Activated CD4-positive, alpha-beta T cell treated with anti-CD3 and anti-CD28 coated beads for 36 hours (primary cell): ENCODE data around the gene RNF123. TPM values are rescaled to one million over a fixed set of nuclear protein-coding genes. Genes with fewer than 3 reads are reported as not detected.

Experiments
- ATAC-seq: fragments of 200-7000 bp; cut with Tn5 transposase; one replicate; pipeline ENCODE4 v1.10.0; 2021; ENCODE audit warnings: mild to moderate bottlenecking, moderate library complexity
- CTCF ChIA-PET: fragments of 350-600 bp; sonication (Branson Sonifier 250); formaldehyde crosslinking; loops from one replicate; lab custom pipeline; 2021; ENCODE audit warnings: antibody characterized with exemption; lab: Charles Lee
- POLR2A ChIA-PET: fragments of 350-600 bp; sonication (Branson Sonifier 250); formaldehyde crosslinking; loops from one replicate; lab custom pipeline; 2021; ENCODE audit warnings: antibody characterized with exemption, inconsistent platforms; lab: Charles Lee
- DNase-seq: peaks from one replicate; pipeline ENCODE4 v3.0.0-alpha.2; 2020
- H3K27ac Mint-ChIP-seq: one replicate; pipeline ENCODE4 v1.8.0; 2021; ENCODE audit warnings: mixed read lengths
- H3K27me3 Mint-ChIP-seq: one replicate; pipeline ENCODE4 v1.8.0; 2021; ENCODE audit warnings: mixed read lengths
- H3K36me3 Mint-ChIP-seq: one replicate; pipeline ENCODE4 v1.8.0; 2021; ENCODE audit warnings: low read depth, mixed read lengths
- H3K4me1 Mint-ChIP-seq: one replicate; pipeline ENCODE4 v1.8.0; 2021; ENCODE audit warnings: mixed read lengths
- H3K4me3 Mint-ChIP-seq: one replicate; pipeline ENCODE4 v1.8.0; 2021; ENCODE audit warnings: mild to moderate bottlenecking, moderate library complexity, mixed read lengths
- H3K9me3 Mint-ChIP-seq: one replicate; pipeline ENCODE4 v1.8.0; 2021; ENCODE audit warnings: low read depth, mixed read lengths
- intact Hi-C, 2 experiments: fragments of 100-400 bp; cut with DNase I in 1 of 2; cut with micrococcal nuclease in 1 of 2; formaldehyde crosslinking; loops; one replicate each; pipeline versions ENCODE4 v1.14.2 to v1.15.1; 2022 to 2024; cut with DNase I, micrococcal nuclease
- total RNA-seq, 2 experiments: library from RNA; stranded (reverse); gene quantifications; one replicate each; pipeline ENCODE4 v1.2.3, GENCODE V29; 2021

RNF123 gene
- total RNA-seq, 2 experiments from 2014 or later = 25.2 to 32.7 TPM

DNA sequence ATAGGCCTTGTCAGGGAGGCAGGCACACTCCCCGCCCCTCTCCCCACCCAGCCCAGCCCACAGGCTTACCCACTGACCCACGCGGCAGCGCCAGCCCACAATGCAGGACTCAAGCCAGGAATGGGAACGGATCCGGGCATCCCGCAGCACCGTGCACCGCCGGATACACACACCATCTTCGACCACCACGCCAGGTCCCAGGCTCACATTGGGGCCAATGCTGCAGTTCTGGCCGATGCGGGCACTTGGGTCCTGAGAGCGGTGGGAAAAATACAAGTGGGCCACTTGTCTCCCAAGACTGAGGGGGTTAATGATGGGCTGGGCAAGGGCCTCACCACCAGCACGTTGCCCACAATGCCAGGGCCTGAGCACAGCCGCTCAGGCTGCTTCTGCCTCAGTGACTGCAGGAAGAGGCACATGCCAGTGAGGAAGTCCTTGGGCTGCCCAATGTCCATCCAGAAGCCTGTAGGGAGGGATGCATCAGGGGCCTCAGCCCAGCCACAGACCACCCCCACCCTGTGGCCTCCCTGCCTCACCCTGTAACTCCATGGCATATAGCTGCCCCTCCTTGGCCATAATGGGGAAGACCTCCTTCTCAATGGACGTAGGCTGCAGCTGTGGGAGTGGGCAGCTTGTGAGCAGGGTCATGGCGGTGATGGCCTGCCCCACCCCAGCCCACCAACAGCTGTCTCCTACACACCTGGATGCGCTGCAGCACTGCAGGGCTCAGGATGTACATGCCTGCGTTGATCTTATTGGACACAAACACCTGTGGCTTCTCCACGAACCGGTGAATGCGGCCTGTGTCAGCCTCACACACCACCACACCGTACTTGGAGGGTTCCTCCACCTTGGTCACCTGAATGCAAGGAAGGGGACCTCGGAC, 32.8 kb downstream of the RNF123 start:
- intact Hi-C loops = loop anchor here (5.0 to 10.0 kb wide), 5 partner anchors 180 to 1005 kb away; partner anchors contain the start of genes MST1R (in 2 of the 2), GNAI2 (in 1 of the 2), HYAL3 (in 1 of the 2) and IFRD2 (in 1 of the 2)
- H3K9me3 Mint-ChIP-seq = no peaks in the 10 kb centered on the region
- DNase-seq (no peak), ATAC-seq (no peak)
- H3K27me3 Mint-ChIP-seq = no peaks in the 10 kb centered on the region
- POLR2A ChIA-PET = no interaction called here
- peak overlapping the region; percentile 92 for H3K4me3 Mint-ChIP-seq
- CTCF ChIA-PET = interaction anchor here (1.5 kb wide), 1 partner anchor 80 kb away, joined by 4 read pairs; no protein-coding TSS in a partner anchor
- peak overlapping the region; percentile 86 for H3K27ac Mint-ChIP-seq
- H3K4me1 Mint-ChIP-seq = peaks cover 27% of the 10 kb centered on the region
- H3K36me3 Mint-ChIP-seq = peaks cover 16% of the 10 kb centered on the region

DNA sequence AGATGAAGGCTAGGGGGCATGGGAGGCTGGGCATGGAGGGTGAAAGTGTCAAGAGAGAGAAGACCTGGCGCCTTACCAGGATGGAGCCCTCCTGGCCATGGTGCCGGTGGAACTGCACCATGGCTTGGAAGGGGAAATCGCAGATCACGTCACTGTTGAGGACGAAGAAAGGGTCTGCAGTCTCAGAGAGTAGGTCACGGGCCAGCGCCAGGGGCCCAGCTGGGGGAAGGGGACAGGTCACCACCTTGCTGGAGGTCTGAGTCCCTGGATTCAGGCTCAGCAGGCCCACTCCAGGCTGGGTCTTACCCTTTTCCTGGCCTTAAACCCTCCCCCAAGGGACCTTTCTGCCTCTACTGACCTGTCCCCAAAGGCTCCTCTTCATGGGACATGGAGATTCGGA, 33.5 kb downstream of the RNF123 start:
- ChIA-PET POLR2A (interaction anchor here (1.7 kb wide), 1 partner anchor 22 kb away, joined by 4 read pairs; no protein-coding TSS in a partner anchor), CTCF (interaction anchor here (0.6 to 1.5 kb wide), 3 partner anchors 79 to 665 kb away, joined by 3 to 5 read pairs (median 4); partner anchors contain the start of gene BSN)
- Mint-ChIP-seq H3K9me3 (no peaks in the 10 kb centered on the region), H3K27ac (peak overlapping the region; percentile 86), H3K4me3 (peak overlapping the region; percentile 92), H3K36me3 (peaks cover 16% of the 10 kb centered on the region), H3K4me1 (peaks cover 27% of the 10 kb centered on the region), H3K27me3 (no peaks in the 10 kb centered on the region)
- DNase-seq (no peak), ATAC-seq (no peak)
- intact Hi-C loops = loop anchor here (1.0 to 10.0 kb wide), 8 partner anchors 34 to 1006 kb away; partner anchors contain the start of genes MST1R (in 2 of the 2), GNAI2 (in 1 of the 2), HYAL3 (in 1 of the 2) and IFRD2 (in 1 of the 2)

DNA sequence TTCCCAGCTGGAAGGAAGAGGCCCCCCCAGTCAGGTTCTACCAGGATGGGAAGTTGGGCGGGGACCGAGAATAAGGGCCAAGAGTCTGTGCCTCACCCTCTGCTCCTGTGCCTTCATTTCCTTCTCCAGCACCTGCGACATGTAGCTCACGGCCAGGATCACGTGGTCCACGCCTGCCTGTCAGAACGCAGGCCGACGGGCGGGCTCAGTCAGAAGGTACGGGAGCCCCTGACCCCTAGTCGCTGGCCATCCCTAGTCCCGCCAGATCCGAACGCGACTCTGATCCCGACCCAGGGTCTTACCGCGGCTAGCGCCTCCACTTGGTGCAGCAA, 33.9 kb downstream of the RNF123 start:
- CTCF ChIA-PET = interaction anchor here (0.6 to 1.5 kb wide), 3 partner anchors 79 to 664 kb away, joined by 3 to 5 read pairs (median 4); partner anchors contain the start of gene BSN
- no peaks in the 10 kb centered on the region for H3K27me3 Mint-ChIP-seq
- POLR2A ChIA-PET = interaction anchor here (0.6 to 1.7 kb wide), 3 partner anchors 22 to 280 kb away, joined by 4 to 5 read pairs (median 4); partner anchors contain the start of gene UBA7
- peak overlapping the region; percentile 92 for H3K4me3 Mint-ChIP-seq
- DNase-seq (peak; percentile 82), ATAC-seq (peak; percentile 26)
- H3K9me3 Mint-ChIP-seq = no peaks in the 10 kb centered on the region
- H3K27ac Mint-ChIP-seq = peak overlapping the region; percentile 86
- peaks cover 27% of the 10 kb centered on the region for H3K4me1 Mint-ChIP-seq
- H3K36me3 Mint-ChIP-seq = peaks cover 16% of the 10 kb centered on the region
- intact Hi-C loops = loop anchor here (1.0 to 10.0 kb wide), 8 partner anchors 34 to 1006 kb away; partner anchors contain the start of genes MST1R (in 2 of the 2), GNAI2 (in 1 of the 2), HYAL3 (in 1 of the 2) and IFRD2 (in 1 of the 2)

DNA sequence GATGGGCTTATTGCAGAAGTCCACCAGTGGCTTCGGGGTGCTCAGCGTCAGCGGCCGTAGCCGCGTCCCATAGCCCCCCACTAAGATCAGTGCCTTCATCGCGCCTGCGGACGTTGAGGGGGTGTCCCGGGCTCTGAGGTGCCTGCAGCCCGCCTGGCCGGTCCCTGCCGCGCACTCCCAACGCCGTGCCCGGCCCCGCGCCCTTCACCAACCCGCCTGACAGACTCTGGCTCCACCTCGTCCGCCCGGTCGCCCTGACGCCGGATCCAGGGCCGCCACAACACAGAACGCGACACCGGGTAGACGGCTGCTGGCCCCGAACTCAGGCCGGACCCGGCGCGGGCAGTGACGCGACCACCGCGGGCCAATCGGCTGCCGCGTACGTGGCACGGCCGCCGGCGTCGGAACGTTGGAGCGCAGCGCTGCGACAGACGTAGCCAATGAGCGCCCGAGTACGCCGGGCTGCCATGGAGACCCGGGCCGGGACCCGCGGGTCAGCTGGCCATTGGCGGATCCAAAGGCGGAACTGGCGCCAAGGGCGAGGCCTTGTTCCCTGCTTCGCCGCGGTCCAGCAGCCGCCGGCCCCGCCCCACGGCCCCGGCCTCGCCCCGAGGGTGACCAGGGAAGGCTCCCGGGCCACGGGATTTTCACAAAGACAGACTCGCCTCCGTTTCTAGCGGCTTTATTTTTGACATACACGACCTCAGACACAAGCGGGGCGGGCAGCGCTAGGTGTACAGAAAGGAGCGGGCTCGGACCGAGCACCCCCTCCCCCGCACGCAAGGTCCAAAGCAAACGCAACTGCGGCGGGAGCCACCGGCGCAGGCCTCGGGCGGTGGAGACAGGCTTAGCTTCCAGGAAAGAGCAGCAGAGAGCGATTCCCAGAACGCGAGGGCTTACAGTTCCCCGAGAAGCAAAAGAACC, 34.5 kb downstream of the RNF123 start, which contains the start of gene GMPPB:
TSS of gene GMPPB (minus strand) at position 324 of the 924 bp plus-strand sequence. CDS start at position 99, 225 bp downstream.
- ATAC-seq (peak; percentile 87), DNase-seq (peak; percentile 97)
- H3K27me3 Mint-ChIP-seq = no peaks in the 10 kb centered on the region
- CTCF ChIA-PET = interaction anchor here (0.7 to 1.5 kb wide), 3 partner anchors 78 to 859 kb away, joined by 4 to 5 read pairs (median 4); no protein-coding TSS in a partner anchor
- H3K4me1 Mint-ChIP-seq = peaks cover 22% of the 10 kb centered on the region
- H3K36me3 Mint-ChIP-seq = peaks cover 17% of the 10 kb centered on the region
- H3K9me3 Mint-ChIP-seq = no peaks in the 10 kb centered on the region
- intact Hi-C loops = loop anchor here (1.0 to 10.0 kb wide), 13 partner anchors 35 to 1007 kb away; partner anchors contain the start of genes MST1R (in 2 of the 2), DAG1 (in 1 of the 2), GNAI2 (in 1 of the 2) and HYAL3 (in 1 of the 2)
- POLR2A ChIA-PET = interaction anchor here (0.6 to 1.7 kb wide), 4 partner anchors 23 to 482 kb away, joined by 4 to 5 read pairs (median 4); partner anchors contain the start of gene UBA7
- peak within 1 kb of the TSS; percentile 96 for H3K27ac Mint-ChIP-seq
- peak within 1 kb of the TSS; percentile 92 for H3K4me3 Mint-ChIP-seq

DNA sequence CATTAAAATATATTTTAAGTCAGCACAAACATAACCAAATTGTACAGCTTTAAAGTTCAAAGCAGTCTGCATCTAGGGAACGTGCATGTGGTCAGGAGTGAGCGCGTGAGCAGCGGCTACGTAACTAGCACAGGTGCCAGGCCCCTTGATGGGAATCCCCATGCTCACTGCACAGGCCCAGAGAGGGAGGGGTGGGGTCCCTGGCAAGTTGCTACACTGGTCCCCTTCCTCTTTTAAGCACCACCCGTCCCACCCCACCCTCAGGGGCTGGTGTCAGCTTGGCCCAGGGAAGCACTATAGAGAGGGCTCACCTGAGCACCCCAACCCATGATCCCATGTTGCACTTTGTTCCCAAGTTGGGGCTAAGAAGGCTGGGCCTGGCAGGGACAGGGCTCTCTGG, 35.2 kb downstream of the RNF123 start:
- Mint-ChIP-seq H3K9me3 (no peaks in the 10 kb centered on the region), H3K27me3 (no peaks in the 10 kb centered on the region), H3K36me3 (peaks cover 17% of the 10 kb centered on the region), H3K27ac (peak overlapping the region; percentile 96), H3K4me1 (peaks cover 18% of the 10 kb centered on the region), H3K4me3 (peak overlapping the region; percentile 92)
- DNase-seq (peak; percentile 59), ATAC-seq (no peak)
- CTCF ChIA-PET = interaction anchor here (0.7 kb wide), 1 partner anchor 858 kb away, joined by 4 read pairs; no protein-coding TSS in a partner anchor
- intact Hi-C loops = loop anchor here (1.0 to 10.0 kb wide), 10 partner anchors 62 to 1007 kb away; partner anchors contain the start of genes MST1R (in 2 of the 2), DAG1 (in 1 of the 2), GNAI2 (in 1 of the 2) and HYAL3 (in 1 of the 2)
- POLR2A ChIA-PET = interaction anchor here (0.8 to 1.7 kb wide), 2 partner anchors 23 to 482 kb away, joined by 4 to 5 read pairs; no protein-coding TSS in a partner anchor

DNA sequence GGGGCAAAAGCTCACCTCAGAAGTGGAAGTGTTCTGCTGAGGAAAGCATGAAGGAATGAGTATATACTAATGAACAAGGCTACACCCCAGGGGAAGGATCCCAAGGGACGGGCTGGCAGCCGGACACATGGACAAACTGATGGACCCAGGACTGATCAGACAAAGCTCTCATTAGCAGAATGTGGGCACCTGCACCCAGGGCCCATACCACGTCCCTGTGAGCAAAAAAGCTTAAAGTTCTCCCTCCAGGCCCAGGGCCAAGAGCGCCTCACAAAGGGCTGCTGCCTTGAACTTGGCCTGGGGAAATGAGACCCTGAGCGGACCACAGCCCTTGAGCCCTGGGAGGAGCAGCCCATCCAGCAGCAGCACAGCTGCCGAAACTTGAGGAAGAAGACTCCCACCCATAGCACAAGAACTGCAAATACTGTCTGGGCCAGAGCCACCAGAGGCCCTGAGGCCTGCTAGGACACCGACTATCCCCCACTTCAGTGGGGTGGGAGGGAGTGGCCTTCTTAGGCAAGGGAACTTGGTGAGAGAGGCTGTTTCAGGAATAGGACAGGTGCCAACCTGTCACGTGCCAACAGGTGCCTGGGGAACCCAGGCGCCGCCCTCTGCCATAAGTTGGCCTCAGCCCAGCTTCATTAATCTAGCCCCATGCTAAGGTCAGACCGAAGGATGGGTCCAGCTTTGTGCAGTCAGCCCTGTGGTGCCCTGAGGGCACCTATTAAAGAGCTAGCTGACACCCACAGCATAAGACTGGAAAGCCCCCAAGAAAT, 36.7 kb downstream of the RNF123 start:
- H3K27me3 Mint-ChIP-seq = no peaks in the 10 kb centered on the region
- CTCF ChIA-PET = interaction anchor here (1.2 kb wide), 1 partner anchor 77 kb away, joined by 4 read pairs; the partner anchor contains the start of gene INKA1
- no peaks in the 10 kb centered on the region for H3K9me3 Mint-ChIP-seq
- H3K4me1 Mint-ChIP-seq = peaks cover 9% of the 10 kb centered on the region
- DNase-seq = no peak
- H3K27ac Mint-ChIP-seq = no peak overlapping the region
- intact Hi-C loops = loop anchor here (10.0 kb wide), 2 partner anchors 179 to 569 kb away; partner anchors contain the start of genes HYAL3 (in 1 of the 2), IFRD2 (in 1 of the 2), MST1R (in 1 of the 2) and NAA80 (in 1 of the 2)
- H3K4me3 Mint-ChIP-seq = no peak overlapping the region
- peaks cover 17% of the 10 kb centered on the region for H3K36me3 Mint-ChIP-seq
- no peak for ATAC-seq
- POLR2A ChIA-PET = no interaction called here

DNA sequence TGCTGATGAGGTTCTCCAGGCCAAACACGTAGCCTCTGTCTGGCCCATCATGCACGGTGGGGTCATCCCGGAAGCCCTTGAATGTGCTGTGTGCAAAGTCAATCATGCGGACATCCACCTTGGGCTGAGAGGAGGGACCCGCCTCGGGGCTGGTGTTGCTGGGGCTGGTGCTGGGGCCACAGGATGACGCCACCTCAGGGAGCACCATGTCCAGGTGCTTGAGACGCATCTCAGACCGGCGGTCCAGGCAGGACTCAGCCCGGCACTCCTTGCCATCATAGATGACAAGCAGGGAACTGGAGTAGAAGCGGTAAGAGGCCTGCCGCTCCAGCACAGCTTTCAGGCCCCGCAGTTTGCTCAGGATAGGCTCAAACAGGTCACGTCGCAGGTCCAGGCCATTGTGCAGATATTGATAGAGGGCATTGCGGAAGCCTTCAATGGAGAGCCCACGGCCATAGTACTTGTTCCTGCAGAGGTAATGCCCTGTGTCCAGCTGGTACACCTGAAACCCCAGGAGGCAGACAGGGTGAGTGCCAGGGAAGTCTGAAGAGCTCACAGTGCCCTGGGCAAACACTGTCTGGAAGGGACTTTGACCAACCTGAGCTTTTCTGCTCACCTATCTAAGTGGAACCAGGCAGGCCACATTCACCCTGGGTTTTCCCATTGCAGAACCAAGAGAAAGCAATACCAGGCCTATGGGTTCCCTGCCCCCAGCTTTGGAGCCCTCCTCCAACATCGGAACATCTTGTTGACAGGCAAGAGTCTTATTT, 38.0 kb downstream of the RNF123 start:
- intact Hi-C loops = loop anchor here (10.0 kb wide), 2 partner anchors 177 to 567 kb away; partner anchors contain the start of genes HYAL3 (in 1 of the 2), IFRD2 (in 1 of the 2), MST1R (in 1 of the 2) and NAA80 (in 1 of the 2)
- no peak overlapping the region for H3K27ac Mint-ChIP-seq
- no peaks in the 10 kb centered on the region for H3K27me3 Mint-ChIP-seq
- peaks cover 15% of the 10 kb centered on the region for H3K36me3 Mint-ChIP-seq
- ATAC-seq (no peak), DNase-seq (no peak)
- POLR2A ChIA-PET = no interaction called here
- H3K4me1 Mint-ChIP-seq = peaks cover 8% of the 10 kb centered on the region
- H3K4me3 Mint-ChIP-seq = no peak overlapping the region
- H3K9me3 Mint-ChIP-seq = no peaks in the 10 kb centered on the region
- CTCF ChIA-PET = interaction anchor here (0.6 kb wide), 1 partner anchor 13 kb away, joined by 3 read pairs; no protein-coding TSS in a partner anchor

DNA sequence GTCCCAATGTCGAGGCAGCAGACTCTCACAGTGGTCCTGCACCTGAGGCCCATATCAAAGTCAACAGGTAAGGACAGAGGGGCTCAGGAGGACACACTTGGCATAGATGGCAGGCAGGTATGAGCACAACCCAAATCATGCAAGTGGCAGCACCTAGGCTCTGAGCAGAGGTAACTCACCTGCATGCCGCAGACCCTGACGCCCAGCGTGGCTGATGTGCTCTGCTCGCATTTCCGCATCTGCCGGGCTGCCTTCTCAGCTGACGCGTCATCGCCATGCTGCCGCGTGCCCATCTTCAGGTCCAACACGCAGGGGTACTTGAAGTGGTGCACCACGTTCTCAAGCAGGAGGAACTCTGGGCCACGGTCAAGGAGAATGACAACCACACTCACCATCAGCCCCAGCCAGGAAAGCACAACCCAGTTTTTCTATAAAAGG, 38.6 kb downstream of the RNF123 start:
- H3K9me3 Mint-ChIP-seq = no peaks in the 10 kb centered on the region
- H3K27ac Mint-ChIP-seq = no peak overlapping the region
- ATAC-seq (no peak), DNase-seq (no peak)
- ChIA-PET POLR2A (no interaction called here), CTCF (interaction anchor here (0.6 kb wide), 1 partner anchor 12 kb away, joined by 3 read pairs; no protein-coding TSS in a partner anchor)
- no peaks in the 10 kb centered on the region for H3K27me3 Mint-ChIP-seq
- peaks cover 3% of the 10 kb centered on the region for H3K4me1 Mint-ChIP-seq
- no peak overlapping the region for H3K4me3 Mint-ChIP-seq
- intact Hi-C loops = loop anchor here (10.0 kb wide), 2 partner anchors 177 to 567 kb away; partner anchors contain the start of genes HYAL3 (in 1 of the 2), IFRD2 (in 1 of the 2), MST1R (in 1 of the 2) and NAA80 (in 1 of the 2)
- peaks cover 15% of the 10 kb centered on the region for H3K36me3 Mint-ChIP-seq
